Mesenchymal stem cell (in vitro differentiated cells and primary cell): ENCODE measurements around the gene ELN.

Source experiments
- DNase-seq: peaks from one replicate; pipeline ENCODE4 v3.0.0-alpha.2; 2013
- H2AFZ ChIP-seq: one replicate; pipeline ENCODE4 v1.6.1; 2013; ENCODE audit warnings: low read depth, mild to moderate bottlenecking, control low read depth, inconsistent platforms, low read length, moderate library complexity
- H2AK5ac ChIP-seq: 2 replicates; pipeline ENCODE4 v1.6.1; 2013; ENCODE audit warnings: low read length, moderate library complexity, mild to moderate bottlenecking, inconsistent platforms; ENCODE audit not compliant: severe bottlenecking
- H2BK120ac ChIP-seq: one replicate; pipeline ENCODE4 v1.6.1; 2013; ENCODE audit warnings: low read depth, mild to moderate bottlenecking, inconsistent platforms, low read length, moderate library complexity
- H2BK12ac ChIP-seq, 2 experiments: one replicate each; pipeline ENCODE4 v1.6.1; 2013; ENCODE audit warnings: inconsistent platforms in 2 of 2, low read length in 2 of 2, mild to moderate bottlenecking in 2 of 2, moderate library complexity in 2 of 2, control low read depth in 1 of 2
- H2BK15ac ChIP-seq: one replicate; pipeline ENCODE4 v1.6.1; 2013; ENCODE audit warnings: mild to moderate bottlenecking, low read depth, inconsistent platforms; ENCODE audit not compliant: poor library complexity, severe bottlenecking
- H2BK5ac ChIP-seq: 2 replicates; pipeline ENCODE4 v1.6.1; 2013; ENCODE audit warnings: low read depth, mild to moderate bottlenecking, low read length, control low read depth, inconsistent platforms; ENCODE audit not compliant: poor library complexity, severe bottlenecking
- H3K14ac ChIP-seq, 2 experiments: one replicate each; pipeline ENCODE4 v1.6.1; 2013; ENCODE audit warnings: inconsistent platforms in 2 of 2, low read length in 2 of 2, control low read depth in 1 of 2, mild to moderate bottlenecking in 1 of 2, moderate library complexity in 1 of 2
- H3K18ac ChIP-seq, 2 experiments: one replicate each; pipeline ENCODE4 v1.6.1; 2013; ENCODE audit warnings: inconsistent platforms in 2 of 2, low read length in 2 of 2, control low read depth in 1 of 2, low read depth in 1 of 2, mild to moderate bottlenecking in 1 of 2
- H3K23ac ChIP-seq, 2 experiments: one replicate each; pipeline ENCODE4 v1.6.1; 2013; ENCODE audit warnings: inconsistent platforms in 2 of 2, low read length in 2 of 2, mild to moderate bottlenecking in 2 of 2, moderate library complexity in 2 of 2, control low read depth in 1 of 2
- H3K27ac ChIP-seq: 2 replicates; pipeline ENCODE4 v1.5.1; 2013; ENCODE audit warnings: mild to moderate bottlenecking, moderate library complexity, low read length, control low read depth, inconsistent platforms; ENCODE audit not compliant: poor library complexity, severe bottlenecking
- H3K27me3 ChIP-seq, 2 experiments: 2 replicates each; pipeline versions ENCODE4 v1.6.1 to v1.7.0; 2013; ENCODE audit warnings: low read length in 2 of 2, mild to moderate bottlenecking in 2 of 2, moderate library complexity in 2 of 2, control low read depth in 1 of 2, inconsistent platforms in 1 of 2; ENCODE audit not compliant: control insufficient read depth in 1 of 2, insufficient read depth in 1 of 2
- H3K36me3 ChIP-seq, 2 experiments: 2 replicates each; pipeline versions ENCODE4 v1.6.1 to v1.7.0; 2013; ENCODE audit warnings: low read length in 2 of 2, control low read depth in 1 of 2, inconsistent platforms in 1 of 2, low read depth in 1 of 2, mild to moderate bottlenecking in 1 of 2; ENCODE audit not compliant: insufficient read depth in 2 of 2, control insufficient read depth in 1 of 2
- H3K4ac ChIP-seq, 2 experiments: one replicate each; pipeline ENCODE4 v1.6.1; 2013; ENCODE audit warnings: inconsistent platforms in 2 of 2, low read length in 2 of 2, mild to moderate bottlenecking in 2 of 2, moderate library complexity in 2 of 2, control low read depth in 1 of 2, low read depth in 1 of 2
- H3K4me1 ChIP-seq: 2 replicates; pipeline ENCODE4 v1.6.1; 2013; ENCODE audit warnings: low read depth, low read length, control low read depth; ENCODE audit not compliant: control insufficient read depth, insufficient read depth
- H3K4me2 ChIP-seq: 2 replicates; pipeline ENCODE4 v1.6.1; 2013; ENCODE audit warnings: low read length, mild to moderate bottlenecking, inconsistent platforms; ENCODE audit not compliant: poor library complexity, severe bottlenecking
- H3K4me3 ChIP-seq, 2 experiments: 2 replicates each; pipeline versions ENCODE4 v1.5.1 to v1.7.0; 2013; ENCODE audit warnings: low read length in 2 of 2, mild to moderate bottlenecking in 2 of 2, control low read depth in 1 of 2, low read depth in 1 of 2; ENCODE audit not compliant: insufficient read depth in 1 of 2
- H3K79me1 ChIP-seq: replicated peaks from 2 replicates; pipeline ENCODE4 v1.6.1; 2013; ENCODE audit warnings: mild to moderate bottlenecking, control low read depth, low read length, inconsistent platforms; ENCODE audit not compliant: poor library complexity, severe bottlenecking
- H3K9ac ChIP-seq: 2 replicates; pipeline ENCODE4 v1.7.0; 2013; ENCODE audit warnings: mild to moderate bottlenecking, low read length, moderate library complexity
- H3K9me3 ChIP-seq: 2 replicates; pipeline ENCODE4 v1.7.0; 2013; ENCODE audit warnings: mild to moderate bottlenecking, low read length; ENCODE audit not compliant: control insufficient read depth
- H4K8ac ChIP-seq: one replicate; pipeline ENCODE4 v1.6.1; 2013; ENCODE audit warnings: inconsistent platforms, mild to moderate bottlenecking, low read length, moderate library complexity
- H4K91ac ChIP-seq: one replicate; pipeline ENCODE4 v1.6.1; 2013; ENCODE audit warnings: mild to moderate bottlenecking, low read length, inconsistent platforms
- WGBS: methylation state at CpG from one replicate; pipeline ENCODE4 v1.1.7; 2013; ENCODE audit warnings: mixed read lengths; 5-methylcytosine and 5-hydroxymethylcytosine counted together

The ELN gene

GRCh38 chr7:74078461-74078860, 50.5 kb downstream of the ELN start:
- no peak overlapping the region for H3K27ac ChIP-seq
- H3K4me3 ChIP-seq: no peak overlapping the region
- no peak overlapping the region for H3K23ac ChIP-seq
- no peaks in the 10 kb centered on the region for H3K9me3 ChIP-seq
- H3K36me3 ChIP-seq: no peaks in the 10 kb centered on the region
- H3K4ac ChIP-seq: no peak overlapping the region
- H2BK120ac ChIP-seq: no peak overlapping the region
- H3K9ac ChIP-seq: peak overlapping the region; percentile 43
- no peak overlapping the region for H2BK12ac ChIP-seq
- no peak overlapping the region for H3K4me2 ChIP-seq
- H2BK15ac ChIP-seq: no peak overlapping the region
- peaks cover 10% of the 10 kb centered on the region for H3K4me1 ChIP-seq
- H4K8ac ChIP-seq: no peak overlapping the region
- H3K27me3 ChIP-seq: no peaks in the 10 kb centered on the region
- 98% methylated on average over 2 of the region's 2 CpGs for WGBS
- no peak for DNase-seq
- no peak overlapping the region for H3K18ac ChIP-seq
- no peak overlapping the region for H4K91ac ChIP-seq
- H3K79me1 ChIP-seq: peaks cover 2% of the 10 kb centered on the region
- H3K14ac ChIP-seq: no peak overlapping the region
- no peak overlapping the region for H2AFZ ChIP-seq
- H2BK5ac ChIP-seq: no peak overlapping the region
- no peak overlapping the region for H2AK5ac ChIP-seq

GRCh38 chr7:74082770-74083116, 54.8 kb downstream of the ELN start:
- peak overlapping the region; percentile 57 for H4K91ac ChIP-seq
- no peak overlapping the region for H2BK15ac ChIP-seq
- H3K9ac ChIP-seq: peak overlapping the region; percentile 67
- peak overlapping the region; percentile 29 to 40 for H2BK12ac ChIP-seq
- H3K23ac ChIP-seq: no peak overlapping the region
- H3K4me1 ChIP-seq: peaks cover 24% of the 10 kb centered on the region
- peak overlapping the region in 1 of 2 experiments; percentile 73 for H3K4ac ChIP-seq
- no peak overlapping the region for H3K27ac ChIP-seq
- no peak overlapping the region for H4K8ac ChIP-seq
- peak overlapping the region; percentile 0 to 71 for H3K18ac ChIP-seq
- H2AK5ac ChIP-seq: peak overlapping the region; percentile 24
- no peaks in the 10 kb centered on the region for H3K9me3 ChIP-seq
- no peak for DNase-seq
- H3K36me3 ChIP-seq: peaks cover 17 to 24% of the 10 kb centered on the region in 2 experiments
- peak overlapping the region in 1 of 2 experiments; percentile 51 for H3K4me3 ChIP-seq
- 93% methylated on average over 9 of the region's 9 CpGs for WGBS
- peaks cover 17% of the 10 kb centered on the region for H3K79me1 ChIP-seq
- H3K14ac ChIP-seq: no peak overlapping the region
- H3K27me3 ChIP-seq: no peaks in the 10 kb centered on the region
- no peak overlapping the region for H2AFZ ChIP-seq
- no peak overlapping the region for H2BK5ac ChIP-seq
- H2BK120ac ChIP-seq: no peak overlapping the region
- no peak overlapping the region for H3K4me2 ChIP-seq

GRCh38 chr7:74083117-74083876, 55.3 kb downstream of the ELN start, which contains the start of gene LIMK1:
TSS of gene LIMK1 (plus strand) at chr7:74083804. CDS start at chr7:74083991, 187 bp downstream.
- H3K27me3 ChIP-seq: no peaks in the 10 kb centered on the region
- H3K9me3 ChIP-seq: no peaks in the 10 kb centered on the region
- peak within 1 kb of the TSS in 1 of 2 experiments; percentile 57 for H3K23ac ChIP-seq
- peak within 1 kb of the TSS; percentile 71 to 93 for H3K18ac ChIP-seq
- H3K27ac ChIP-seq: peak within 1 kb of the TSS; percentile 63
- H2BK12ac ChIP-seq: peak within 1 kb of the TSS; percentile 29 to 63
- H3K36me3 ChIP-seq: peaks cover 20 to 30% of the 10 kb centered on the region in 2 experiments
- WGBS: 12% methylated on average over 38 of the region's 71 CpGs
- H2BK120ac ChIP-seq: peak within 1 kb of the TSS; percentile 92
- no peak within 1 kb of the TSS for H2AFZ ChIP-seq
- peak within 1 kb of the TSS; percentile 74 to 80 for H3K4me3 ChIP-seq
- H2AK5ac ChIP-seq: peak within 1 kb of the TSS; percentile 82
- peaks cover 20% of the 10 kb centered on the region for H3K79me1 ChIP-seq
- peaks cover 24% of the 10 kb centered on the region for H3K4me1 ChIP-seq
- H3K14ac ChIP-seq: peak within 1 kb of the TSS in 1 of 2 experiments; percentile 86
- H2BK5ac ChIP-seq: peak within 1 kb of the TSS; percentile 85
- H3K4ac ChIP-seq: peak within 1 kb of the TSS; percentile 32 to 73
- H4K8ac ChIP-seq: peak within 1 kb of the TSS; percentile 87
- H2BK15ac ChIP-seq: peak within 1 kb of the TSS; percentile 92
- DNase-seq: peak; percentile 85
- H3K4me2 ChIP-seq: peak within 1 kb of the TSS; percentile 88
- peak within 1 kb of the TSS; percentile 96 for H3K9ac ChIP-seq
- peak within 1 kb of the TSS; percentile 96 for H4K91ac ChIP-seq

- Histone ChIP-seq H2AFZ (no peak overlapping the region), H3K4me2 (peak overlapping the region; percentile 88), H4K91ac (peak overlapping the region; percentile 1), H4K8ac (peak overlapping the region; percentile 61), H3K27me3 (no peaks in the 10 kb centered on the region), H2BK5ac (peak overlapping the region; percentile 85), H2AK5ac (peak overlapping the region; percentile 82), H3K9ac (peak overlapping the region; percentile 96), H3K9me3 (no peaks in the 10 kb centered on the region), H3K4me1 (peaks cover 22% of the 10 kb centered on the region), H3K27ac (peak overlapping the region; percentile 63), H3K14ac (peak overlapping the region in 1 of 2 experiments; percentile 86), H2BK12ac (peak overlapping the region in 1 of 2 experiments; percentile 63), H3K18ac (peak overlapping the region; percentile 65 to 93), H2BK120ac (peak overlapping the region; percentile 92), H3K36me3 (peaks cover 27 to 37% of the 10 kb centered on the region in 2 experiments), H3K79me1 (peaks cover 20% of the 10 kb centered on the region), H3K4ac (peak overlapping the region; percentile 32 to 59), H3K4me3 (peak overlapping the region; percentile 74 to 80), H2BK15ac (peak overlapping the region; percentile 92), H3K23ac (peak overlapping the region in 1 of 2 experiments; percentile 57)
- DNase-seq: peak; percentile 76
- WGBS: 2% methylated on average over 35 of the region's 61 CpGs
Measured at GRCh38 chr7:74083928-74084721, 56.2 kb downstream of the ELN start.
